DND-41 (cell line): Measurements from ENCODE around the gene SLC37A2.
A peak's percentile ranks its signal among the peaks of the same experiment; 100 is the strongest.

Experiments
- ATAC-seq: fragments of 200-7000 bp; cut with Tn5 transposase; 3 replicates; pipeline ENCODE4 v1.9.1; 2021; ENCODE audit warnings: low read depth; ENCODE audit not compliant: insufficient read depth
- DNase-seq: peaks from one replicate; pipeline ENCODE4 v3.0.0-alpha.2; 2020
- H2AFZ ChIP-seq: 2 replicates; pipeline ENCODE4 v1.6.0; 2012; ENCODE audit warnings: low read depth, low read length
- H3K27ac ChIP-seq: 2 replicates; pipeline ENCODE4 v1.5.1; 2012; ENCODE audit warnings: low read length, inconsistent platforms
- H3K27me3 ChIP-seq: fragments of 200-600 bp; sonication (generic); 2 replicates; pipeline ENCODE4 v1.6.0; 2012; ENCODE audit warnings: low read length, mild to moderate bottlenecking, inconsistent platforms; ENCODE audit not compliant: insufficient read depth, poor library complexity
- H3K36me3 ChIP-seq: 2 replicates; pipeline ENCODE4 v1.5.1; 2012; ENCODE audit warnings: low read length, inconsistent platforms; ENCODE audit not compliant: insufficient read depth
- H3K4me1 ChIP-seq: 2 replicates; pipeline ENCODE4 v1.5.1; 2012; ENCODE audit warnings: mild to moderate bottlenecking, low read length; ENCODE audit not compliant: insufficient read depth
- H3K4me2 ChIP-seq: 2 replicates; pipeline ENCODE4 v1.6.0; 2012; ENCODE audit warnings: mild to moderate bottlenecking, moderate library complexity, low read length, inconsistent platforms; ENCODE audit not compliant: insufficient read depth
- H3K4me3 ChIP-seq, 2 experiments: fragments of 200-600 bp in 1 of 2; shearing (Covaris generic) in 1 of 2; 2 replicates each; pipeline ENCODE4 v1.5.1; 2012 to 2016; ENCODE audit warnings: inconsistent platforms in 2 of 2, low read length in 2 of 2, mild to moderate bottlenecking in 2 of 2, low read depth in 1 of 2, moderate library complexity in 1 of 2
- H3K79me2 ChIP-seq: 2 replicates; pipeline ENCODE4 v1.6.0; 2012; ENCODE audit warnings: low read length, inconsistent platforms; ENCODE audit not compliant: insufficient read depth
- H3K9ac ChIP-seq: 2 replicates; pipeline ENCODE4 v1.6.0; 2012; ENCODE audit warnings: low read depth, mild to moderate bottlenecking, inconsistent platforms, low read length, moderate library complexity
- H3K9me3 ChIP-seq: 2 replicates; pipeline ENCODE4 v1.5.1; 2012; ENCODE audit warnings: low read length, moderate library complexity, mild to moderate bottlenecking, inconsistent platforms; ENCODE audit not compliant: insufficient read depth, severe bottlenecking
- H4K20me1 ChIP-seq: 2 replicates; pipeline ENCODE4 v1.6.0; 2012; ENCODE audit warnings: low read length; ENCODE audit not compliant: insufficient read depth
- EZH2 ChIP-seq: IDR thresholded peaks from 3 replicates; pipeline ENCODE4 v1.6.1; 2012; ENCODE audit warnings: borderline replicate concordance, low read depth, mild to moderate bottlenecking, moderate library complexity, low read length, inconsistent platforms; ENCODE audit not compliant: severe bottlenecking
- TF ChIP-seq, protein P1 (sequence below): IDR thresholded peaks from 2 replicates; pipeline ENCODE4 v1.5.1; 2012; ENCODE audit warnings: borderline replicate concordance, low read length, moderate library complexity, mild to moderate bottlenecking; ENCODE audit not compliant: poor library complexity, severe bottlenecking; ENCODE audit errors: extremely low read depth

The SLC37A2 gene

DNA sequence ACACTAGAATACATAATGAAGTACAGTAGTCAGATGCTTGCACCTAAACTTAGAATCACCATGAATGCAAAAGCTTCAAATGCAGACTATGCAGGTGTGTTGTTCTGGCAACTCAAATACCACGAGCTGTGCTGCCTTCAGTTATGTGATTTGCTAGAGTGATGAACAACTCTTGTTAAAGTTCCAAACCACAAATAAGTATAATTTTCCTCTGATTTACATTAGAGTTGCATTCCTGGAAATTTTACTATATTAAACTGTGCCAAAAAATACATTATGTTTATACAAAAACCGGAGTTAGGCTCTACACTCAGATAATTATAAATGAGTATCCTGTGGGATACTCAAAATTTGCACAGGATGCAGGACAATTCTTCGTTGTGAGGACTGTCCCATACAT, 45.4 kb downstream of the SLC37A2 start:
- Histone ChIP-seq H3K9ac (no peak overlapping the region), H3K79me2 (no peaks in the 10 kb centered on the region), H3K36me3 (no peaks in the 10 kb centered on the region), H3K4me3 (no peak overlapping the region), H4K20me1 (no peaks in the 10 kb centered on the region), H2AFZ (no peak overlapping the region), H3K4me1 (no peaks in the 10 kb centered on the region; the same call in 1 of the 2 replicates), H3K27me3 (peaks cover 32% of the 10 kb centered on the region), H3K4me2 (no peak overlapping the region), H3K9me3 (no peaks in the 10 kb centered on the region), H3K27ac (no peak overlapping the region)
- no peak for DNase-seq
- no peak for ATAC-seq
- TF ChIP-seq, protein P1, sequence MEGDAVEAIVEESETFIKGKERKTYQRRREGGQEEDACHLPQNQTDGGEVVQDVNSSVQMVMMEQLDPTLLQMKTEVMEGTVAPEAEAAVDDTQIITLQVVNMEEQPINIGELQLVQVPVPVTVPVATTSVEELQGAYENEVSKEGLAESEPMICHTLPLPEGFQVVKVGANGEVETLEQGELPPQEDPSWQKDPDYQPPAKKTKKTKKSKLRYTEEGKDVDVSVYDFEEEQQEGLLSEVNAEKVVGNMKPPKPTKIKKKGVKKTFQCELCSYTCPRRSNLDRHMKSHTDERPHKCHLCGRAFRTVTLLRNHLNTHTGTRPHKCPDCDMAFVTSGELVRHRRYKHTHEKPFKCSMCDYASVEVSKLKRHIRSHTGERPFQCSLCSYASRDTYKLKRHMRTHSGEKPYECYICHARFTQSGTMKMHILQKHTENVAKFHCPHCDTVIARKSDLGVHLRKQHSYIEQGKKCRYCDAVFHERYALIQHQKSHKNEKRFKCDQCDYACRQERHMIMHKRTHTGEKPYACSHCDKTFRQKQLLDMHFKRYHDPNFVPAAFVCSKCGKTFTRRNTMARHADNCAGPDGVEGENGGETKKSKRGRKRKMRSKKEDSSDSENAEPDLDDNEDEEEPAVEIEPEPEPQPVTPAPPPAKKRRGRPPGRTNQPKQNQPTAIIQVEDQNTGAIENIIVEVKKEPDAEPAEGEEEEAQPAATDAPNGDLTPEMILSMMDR = no peak
- no peak for TF ChIP-seq EZH2

DNA sequence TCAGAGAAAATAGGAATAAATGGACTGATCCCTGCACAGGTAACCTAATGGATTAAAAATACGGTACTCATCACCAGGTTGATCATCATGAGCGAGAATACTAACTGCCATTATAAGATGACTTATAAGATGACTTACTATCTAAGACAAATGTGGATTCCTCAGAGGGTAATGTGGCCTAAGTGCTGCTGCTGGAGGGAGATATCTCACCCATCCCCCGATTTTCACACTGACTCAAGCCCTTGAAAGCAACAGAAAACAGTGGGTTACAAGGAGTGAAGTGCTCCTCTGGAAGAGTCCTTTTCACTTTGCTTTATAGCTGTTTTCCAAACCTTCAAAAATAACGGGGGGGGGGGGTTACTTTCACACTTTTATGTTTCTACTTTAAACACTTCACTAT, 47.4 kb downstream of the SLC37A2 start:
- H3K4me3 ChIP-seq = no peak overlapping the region
- H3K27me3 ChIP-seq = peaks cover 32% of the 10 kb centered on the region
- no peaks in the 10 kb centered on the region for H4K20me1 ChIP-seq
- no peaks in the 10 kb centered on the region; the same call in 1 of the 2 replicates for H3K4me1 ChIP-seq
- no peak overlapping the region; the same call in 1 of the 2 replicates for H2AFZ ChIP-seq
- no peak for ATAC-seq
- H3K27ac ChIP-seq = no peak overlapping the region
- no peaks in the 10 kb centered on the region for H3K9me3 ChIP-seq
- no peaks in the 10 kb centered on the region for H3K36me3 ChIP-seq
- H3K4me2 ChIP-seq = peak overlapping the region; percentile 52; the same call in 1 of the 2 replicates
- no peak for DNase-seq
- no peaks in the 10 kb centered on the region for H3K79me2 ChIP-seq
- H3K9ac ChIP-seq = peak overlapping the region; percentile 38; the same call in 1 of the 2 replicates
- TF ChIP-seq, protein P1 = no peak
- no peak for TF ChIP-seq EZH2

DNA sequence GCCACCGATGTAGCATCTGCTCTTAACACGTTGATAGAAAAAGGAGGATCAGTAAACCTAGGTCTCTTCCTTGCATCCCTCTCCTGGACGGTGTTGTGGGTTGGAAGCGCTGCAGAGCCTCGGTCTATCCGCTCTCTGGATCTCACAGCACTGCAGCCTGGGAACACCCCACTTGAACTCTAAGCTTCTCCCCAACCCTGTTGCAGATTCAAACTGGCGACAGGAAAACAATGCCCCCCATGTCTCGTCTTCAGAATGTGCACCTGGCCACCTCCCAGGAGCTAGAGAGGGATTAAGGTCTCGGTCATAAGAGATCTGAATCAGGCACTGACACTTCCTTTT, 47.9 kb downstream of the SLC37A2 start:
- no peaks in the 10 kb centered on the region; the same call in 1 of the 2 replicates for H3K4me1 ChIP-seq
- TF ChIP-seq, protein P1 = no peak
- TF ChIP-seq EZH2 = peak; percentile 13
- peak overlapping the region; percentile 33 for H2AFZ ChIP-seq
- peak overlapping the region; percentile 38 for H3K9ac ChIP-seq
- peak overlapping the region in 1 of 2 experiments; percentile 53; a peak in 2 of 4 replicates for H3K4me3 ChIP-seq
- H3K36me3 ChIP-seq = no peaks in the 10 kb centered on the region
- ATAC-seq (no peak), DNase-seq (peak; percentile 12)
- H3K27ac ChIP-seq = no peak overlapping the region
- H3K27me3 ChIP-seq = peaks cover 32% of the 10 kb centered on the region
- H3K9me3 ChIP-seq = no peaks in the 10 kb centered on the region
- H3K79me2 ChIP-seq = no peaks in the 10 kb centered on the region
- no peaks in the 10 kb centered on the region for H4K20me1 ChIP-seq
- peak overlapping the region; percentile 52; the same call in 1 of the 2 replicates for H3K4me2 ChIP-seq
